Epithelial cell of proximal tubule (primary cell): ENCODE measurements around the gene CCDC57. TPM values are rescaled to one million over a fixed set of nuclear protein-coding genes. Genes with fewer than 3 reads are reported as not detected.

ENCODE experiments used
- DNase-seq: peaks from one replicate; pipeline ENCODE4 v3.0.0-alpha.2; 2011; ENCODE audit warnings: low read depth
- H3K4me3 ChIP-seq: 2 replicates; pipeline ENCODE4 v1.5.1; 2011; ENCODE audit warnings: low read depth, mild to moderate bottlenecking, low read length
- total RNA-seq: library from RNA; depleted of rRNA; stranded (reverse); fragments of >200 nt; gene quantifications from 2 replicates; pipeline ENCODE4 v1.2.3, GENCODE V29; 2015
- TF ChIP-seq, protein P1 (sequence below): conservative IDR thresholded peaks from 2 replicates; pipeline ENCODE4 v1.5.1; 2012; ENCODE audit warnings: low read depth, mild to moderate bottlenecking, low read length

The CCDC57 gene
- total RNA-seq, 1 donor from 2014 or later, result 10.8 TPM

DNA sequence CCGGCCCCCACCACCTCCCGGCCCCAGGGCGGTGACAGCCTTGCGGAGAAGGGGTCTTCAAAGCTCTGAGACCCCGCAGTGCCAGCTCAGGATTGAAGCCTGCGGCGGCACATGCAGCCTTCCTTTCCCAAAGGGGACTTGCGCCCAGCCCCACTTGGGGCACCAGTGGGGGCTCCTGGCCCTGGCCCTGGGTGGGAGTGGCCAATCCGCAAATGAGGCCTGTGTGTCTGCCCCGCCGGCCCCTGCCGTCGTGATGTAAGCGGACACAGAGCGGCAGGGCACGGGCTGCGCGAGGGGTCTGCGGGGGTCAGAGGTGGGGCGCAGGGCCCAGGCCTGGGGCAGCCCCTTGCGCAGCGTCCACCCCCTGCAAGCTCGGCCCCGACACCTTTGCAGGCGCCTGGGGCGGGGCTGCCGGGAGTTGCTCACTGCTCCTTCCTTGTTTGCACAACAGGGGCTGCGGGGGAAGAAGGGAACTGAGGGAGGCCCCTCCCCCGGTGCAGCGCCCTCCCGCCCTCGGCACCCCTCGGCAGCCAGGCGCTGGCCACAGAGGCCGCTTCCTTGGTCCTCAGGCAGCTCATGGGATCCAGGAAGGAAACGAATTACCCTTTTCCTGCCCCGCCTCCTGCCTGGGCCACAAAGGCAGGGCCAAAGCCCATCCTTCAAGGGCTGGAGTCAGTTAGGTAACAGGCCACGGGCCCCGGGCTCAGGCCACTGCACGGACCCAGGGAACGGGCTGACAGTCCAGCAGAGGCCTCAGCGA is 19.1 kb upstream of the CCDC57 start:
- H3K4me3 ChIP-seq, result peak overlapping the region; percentile 98
- no peak for DNase-seq
- TF ChIP-seq, protein P1, sequence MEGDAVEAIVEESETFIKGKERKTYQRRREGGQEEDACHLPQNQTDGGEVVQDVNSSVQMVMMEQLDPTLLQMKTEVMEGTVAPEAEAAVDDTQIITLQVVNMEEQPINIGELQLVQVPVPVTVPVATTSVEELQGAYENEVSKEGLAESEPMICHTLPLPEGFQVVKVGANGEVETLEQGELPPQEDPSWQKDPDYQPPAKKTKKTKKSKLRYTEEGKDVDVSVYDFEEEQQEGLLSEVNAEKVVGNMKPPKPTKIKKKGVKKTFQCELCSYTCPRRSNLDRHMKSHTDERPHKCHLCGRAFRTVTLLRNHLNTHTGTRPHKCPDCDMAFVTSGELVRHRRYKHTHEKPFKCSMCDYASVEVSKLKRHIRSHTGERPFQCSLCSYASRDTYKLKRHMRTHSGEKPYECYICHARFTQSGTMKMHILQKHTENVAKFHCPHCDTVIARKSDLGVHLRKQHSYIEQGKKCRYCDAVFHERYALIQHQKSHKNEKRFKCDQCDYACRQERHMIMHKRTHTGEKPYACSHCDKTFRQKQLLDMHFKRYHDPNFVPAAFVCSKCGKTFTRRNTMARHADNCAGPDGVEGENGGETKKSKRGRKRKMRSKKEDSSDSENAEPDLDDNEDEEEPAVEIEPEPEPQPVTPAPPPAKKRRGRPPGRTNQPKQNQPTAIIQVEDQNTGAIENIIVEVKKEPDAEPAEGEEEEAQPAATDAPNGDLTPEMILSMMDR, result no peak

DNA sequence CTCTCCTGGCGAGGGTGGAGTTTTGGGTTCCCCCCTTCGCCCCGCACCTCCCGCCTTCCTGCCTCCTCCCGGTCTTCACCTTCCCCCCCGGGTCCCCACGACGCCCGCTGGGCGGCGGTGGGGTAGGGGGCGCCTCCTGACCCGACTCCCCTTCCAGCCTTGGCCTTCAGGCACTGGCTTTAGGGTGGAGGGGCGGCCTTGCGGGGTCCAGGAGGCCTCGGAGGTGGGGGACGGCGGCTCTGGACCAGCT is 18.6 kb upstream of the CCDC57 start:
- DNase-seq, result no peak
- TF ChIP-seq, protein P1, result no peak

DNA sequence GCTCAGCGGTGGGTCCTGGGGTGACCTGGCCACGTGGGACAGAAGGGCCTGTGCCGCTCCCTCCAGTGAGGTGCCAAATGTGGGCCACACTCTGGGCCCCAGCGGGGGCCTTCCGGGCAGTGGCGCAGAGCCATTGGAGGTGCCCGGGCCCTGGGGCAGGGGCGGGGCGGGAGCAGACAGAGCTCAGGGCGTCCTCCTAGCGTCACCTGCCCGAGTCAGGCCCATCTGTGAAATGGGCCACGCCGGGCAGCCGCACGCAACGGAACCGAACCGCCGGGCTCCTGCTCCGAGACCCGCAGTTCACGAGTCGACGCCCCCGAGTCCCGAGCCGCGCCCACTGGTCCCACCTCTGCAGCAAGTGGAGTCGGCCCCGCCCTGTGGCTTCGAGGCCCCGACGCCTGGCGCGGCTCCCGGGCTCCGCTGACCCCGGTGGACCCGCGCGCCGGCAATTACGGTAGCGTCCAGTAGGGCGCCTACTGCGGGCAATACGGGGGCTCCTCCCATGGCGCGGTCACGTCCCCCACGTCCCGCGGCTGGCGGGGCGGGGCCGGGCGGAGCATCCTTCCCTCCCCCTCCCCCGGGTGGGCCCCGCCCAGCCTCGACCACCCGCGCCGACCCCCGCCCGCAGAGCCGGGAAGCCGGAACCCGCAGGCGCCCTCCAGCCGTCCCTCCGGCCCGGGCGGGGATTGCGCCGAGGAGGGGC is 18.1 kb upstream of the CCDC57 start:
- no peak for DNase-seq
- TF ChIP-seq, protein P1, result peak; percentile 16
- peak overlapping the region; percentile 98 for H3K4me3 ChIP-seq

More for the DNA sequence above, 18.6 kb upstream of the CCDC57 start:
- peak overlapping the region; percentile 98 for H3K4me3 ChIP-seq

DNA sequence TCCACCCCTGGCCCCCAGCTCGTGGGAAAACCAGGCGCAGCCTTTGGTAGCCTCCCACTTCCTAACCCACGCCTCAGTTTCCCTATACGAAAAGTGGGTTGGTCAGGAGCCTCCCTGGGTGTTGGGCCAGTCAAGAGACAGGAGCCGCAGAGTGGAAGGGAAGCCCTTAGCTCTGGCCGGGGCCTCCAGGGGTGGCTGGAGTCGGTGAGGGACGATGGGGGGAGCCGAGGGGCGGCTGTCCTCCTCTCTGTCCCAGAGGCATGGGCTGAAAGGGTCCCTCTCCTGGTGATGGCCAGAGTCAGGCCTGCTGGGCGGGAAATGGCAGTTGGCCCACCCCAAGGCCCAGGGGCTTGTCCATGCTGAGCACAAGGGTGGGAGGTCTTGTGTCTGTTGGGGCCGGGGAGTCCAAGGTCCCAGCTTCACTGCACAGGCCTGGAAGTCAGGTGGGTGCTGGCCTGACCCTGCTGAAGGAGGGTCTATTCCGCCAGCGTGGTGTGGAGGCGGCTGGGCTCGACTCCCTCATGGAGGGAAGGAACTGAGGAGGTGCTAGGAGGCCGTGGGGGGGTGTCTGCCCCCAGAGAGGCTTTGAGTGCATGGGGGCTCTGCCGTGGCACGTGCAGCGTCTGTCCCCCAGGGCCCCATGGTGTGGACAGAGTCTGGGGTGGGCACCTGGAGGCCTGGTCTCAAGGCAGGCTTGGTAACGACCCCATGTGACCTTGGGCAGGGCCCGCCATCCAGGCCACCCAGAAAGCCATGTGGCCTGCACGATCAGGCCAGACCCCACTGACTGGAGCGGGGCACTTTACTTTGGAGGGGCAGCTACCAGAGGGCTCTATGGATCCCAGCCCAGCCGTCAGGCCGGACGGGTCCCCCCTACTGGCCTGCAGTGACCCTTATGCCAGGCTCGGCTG is 17.3 kb upstream of the CCDC57 start:
- TF ChIP-seq, protein P1, result no peak
- H3K4me3 ChIP-seq, result peak overlapping the region; percentile 98
- DNase-seq, result no peak

DNA sequence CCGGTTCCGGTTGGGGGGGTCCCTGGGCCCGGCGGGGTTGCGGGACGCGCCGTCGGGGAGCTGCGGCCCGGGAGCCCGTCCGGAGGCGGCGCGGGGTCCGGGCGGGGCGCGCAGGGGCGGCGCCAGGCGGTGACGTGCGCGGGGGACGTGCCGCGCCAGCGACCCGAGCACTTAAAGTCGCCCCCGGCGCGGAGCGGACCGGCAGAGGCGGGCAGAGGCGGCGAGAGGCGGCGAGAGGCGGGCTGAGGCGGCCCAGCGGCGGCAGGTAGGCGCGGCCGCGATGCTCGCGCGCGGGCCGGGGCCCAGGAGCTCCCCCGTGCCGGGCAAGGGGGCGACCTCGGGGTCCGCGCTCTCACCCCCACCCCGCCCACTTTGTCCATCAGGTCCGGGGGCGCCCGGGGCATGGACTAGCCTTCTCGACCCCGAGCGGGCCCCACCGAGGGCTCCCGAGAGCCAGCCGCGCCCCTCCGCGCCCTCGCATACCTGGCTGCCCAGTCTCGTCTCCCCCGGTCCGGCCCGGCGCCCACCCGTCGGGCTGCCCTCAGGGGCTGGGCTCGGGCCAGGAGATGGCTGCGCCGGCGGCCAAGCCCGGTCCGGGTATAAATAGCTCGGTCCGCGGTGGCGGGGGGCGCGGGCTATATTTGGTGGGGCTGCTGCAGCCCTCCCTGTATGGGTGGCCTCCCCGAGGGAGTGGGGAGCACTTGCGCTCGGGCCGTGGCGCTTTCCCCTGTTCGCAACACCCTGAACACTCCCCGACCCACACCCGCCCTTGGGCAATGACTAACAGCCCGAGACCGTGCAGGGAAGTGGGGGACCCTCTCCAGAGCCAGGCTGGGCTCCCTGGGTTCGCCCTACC is 16.4 kb upstream of the CCDC57 start, which contains the start of gene SLC16A3:
Gene SLC16A3, plus strand, starts transcription at position 201 of the 856 bp plus-strand sequence. CDS start 6,967 bp downstream, outside the sequence.
- no peak for DNase-seq

More for the DNA sequence above, 16.4 kb upstream of the CCDC57 start, which contains the start of gene SLC16A3:
- TF ChIP-seq, protein P1, result no peak
- peak within 1 kb of the TSS; percentile 98 for H3K4me3 ChIP-seq
